Measurements from ENCODE around the gene AP1M2. TPM values are rescaled to one million over a fixed set of nuclear protein-coding genes. Genes with fewer than 3 reads are reported as not detected.

AP1M2 gene
- total RNA-seq, 3 donors from 2014 or later, result 34.1 to 49.9 TPM; not detected in 1

- no peak for DNase-seq (ENCODE audit: low spot score in 2 of 2)
- TF ChIP-seq CTCF (IDR thresholded peaks at IDR 0.05) (no peak), POLR2A (IDR thresholded peaks at IDR 0.05) (no peak), POLR2AphosphoS5 (IDR thresholded peaks at IDR 0.05) (no peak)
- H3K4me3 ChIP-seq, result peak overlapping the region in 2 of 3 donors; percentile 60 to 68
- no peaks in the 10 kb centered on the region for H3K4me1 ChIP-seq
- intact Hi-C loops (cut with DNase I; ENCODE audit: low total_unique reads), result no loop called here
- no peaks in the 10 kb centered on the region for H3K36me3 ChIP-seq
- H3K9me3 ChIP-seq, result no peaks in the 10 kb centered on the region
- H3K27ac ChIP-seq, result peak overlapping the region in 1 of 2 donors; percentile 76
- no peaks in the 10 kb centered on the region for H3K27me3 ChIP-seq
These were observed 716 bp downstream of the AP1M2 start for GRCh38 chr19:10586396-10586795.

- DNase-seq (ENCODE audit: low spot score in 2 of 2), result no peak
- Histone ChIP-seq H3K9me3 (no peaks in the 10 kb centered on the region), H3K4me1 (no peaks in the 10 kb centered on the region), H3K4me3 (no peak overlapping the region), H3K27ac (no peak overlapping the region), H3K27me3 (no peaks in the 10 kb centered on the region), H3K36me3 (no peaks in the 10 kb centered on the region)
- intact Hi-C loops (cut with DNase I; ENCODE audit: low total_unique reads), result loop anchor here (5.0 kb wide), 1 partner anchor 69 kb away; the partner anchor contains the start of gene ILF3
- TF ChIP-seq POLR2A (IDR thresholded peaks at IDR 0.05), result no peak
- TF ChIP-seq CTCF (IDR thresholded peaks at IDR 0.05), result no peak
- no peak for TF ChIP-seq POLR2AphosphoS5 (IDR thresholded peaks at IDR 0.05)
These were observed 3.9 kb downstream of the AP1M2 start for GRCh38 chr19:10583036-10583776.

- Histone ChIP-seq H3K4me1 (no peaks in the 10 kb centered on the region), H3K4me3 (no peak overlapping the region), H3K27ac (no peak overlapping the region), H3K27me3 (no peaks in the 10 kb centered on the region), H3K36me3 (no peaks in the 10 kb centered on the region), H3K9me3 (no peaks in the 10 kb centered on the region)
- no peak for DNase-seq (ENCODE audit: low spot score in 2 of 2)
- TF ChIP-seq CTCF (IDR thresholded peaks at IDR 0.05) (no peak), POLR2AphosphoS5 (IDR thresholded peaks at IDR 0.05) (no peak), POLR2A (IDR thresholded peaks at IDR 0.05) (no peak)
- intact Hi-C loops (cut with DNase I; ENCODE audit: low total_unique reads), result loop anchor here (5.0 kb wide), 1 partner anchor 70 kb away; the partner anchor contains the start of gene ILF3
These were observed 5.0 kb downstream of the AP1M2 start for GRCh38 chr19:10582091-10582490.

GRCh38 chr19:10580979-10581631, 6.0 kb downstream of the AP1M2 start:
- Histone ChIP-seq H3K9me3 (no peaks in the 10 kb centered on the region), H3K27ac (peak overlapping the region in 1 of 2 donors; percentile 19), H3K27me3 (no peaks in the 10 kb centered on the region), H3K4me3 (peak overlapping the region in 1 of 3 donors; percentile 6), H3K36me3 (no peaks in the 10 kb centered on the region), H3K4me1 (no peaks in the 10 kb centered on the region)
- intact Hi-C loops (cut with DNase I; ENCODE audit: low total_unique reads), result loop anchor here (5.0 kb wide), 1 partner anchor 71 kb away; the partner anchor contains the start of gene ILF3
- no peak for TF ChIP-seq POLR2A (IDR thresholded peaks at IDR 0.05)
- peak; percentile 34 to 72 (median 49) for TF ChIP-seq POLR2AphosphoS5 (IDR thresholded peaks at IDR 0.05)
- peak; percentile 100 for TF ChIP-seq CTCF (IDR thresholded peaks at IDR 0.05)
- DNase-seq (ENCODE audit: low spot score in 2 of 2), result peak; percentile 87 to 90

GRCh38 chr19:10577951-10578350, 9.2 kb downstream of the AP1M2 start:
- DNase-seq (ENCODE audit: low spot score in 2 of 2), result no peak
- H3K36me3 ChIP-seq, result no peaks in the 10 kb centered on the region
- TF ChIP-seq POLR2AphosphoS5 (IDR thresholded peaks at IDR 0.05), result no peak
- TF ChIP-seq CTCF (IDR thresholded peaks at IDR 0.05), result no peak
- TF ChIP-seq POLR2A (IDR thresholded peaks at IDR 0.05), result no peak
- no peaks in the 10 kb centered on the region for H3K4me1 ChIP-seq
- intact Hi-C loops (cut with DNase I; ENCODE audit: low total_unique reads), result no loop called here
- H3K27me3 ChIP-seq, result no peaks in the 10 kb centered on the region
- H3K27ac ChIP-seq, result no peak overlapping the region
- H3K9me3 ChIP-seq, result no peaks in the 10 kb centered on the region
- no peak overlapping the region for H3K4me3 ChIP-seq
